RWPE2 (cell line): ENCODE measurements around the gene STX2.

Experiments used
- ATAC-seq: fragments of 200-7000 bp; cut with Tn5 transposase; 3 replicates; pipeline ENCODE4 v1.9.1; 2021; ENCODE audit warnings: low read depth
- DNase-seq: peaks from one replicate; pipeline ENCODE4 v3.0.0-alpha.2; 2020; ENCODE audit warnings: low spot score
- H3K27ac ChIP-seq: fragments of 450-650 bp; 2 replicates; pipeline ENCODE4 v1.5.1; 2017; ENCODE audit warnings: mild to moderate bottlenecking; ENCODE audit not compliant: poor library complexity, severe bottlenecking
- H3K27me3 ChIP-seq: fragments of 250-450 bp; sonication (Bioruptor Pico); 2 replicates; pipeline ENCODE4 v1.5.1; 2021; ENCODE audit warnings: mild to moderate bottlenecking, moderate library complexity; ENCODE audit not compliant: insufficient read depth, poor library complexity, severe bottlenecking
- H3K36me3 ChIP-seq: fragments of 250-450 bp; sonication (Bioruptor Pico); 2 replicates; pipeline ENCODE4 v1.5.1; 2020; ENCODE audit warnings: low read depth, mild to moderate bottlenecking, moderate library complexity
- H3K4me1 ChIP-seq: fragments of 250-450 bp; sonication (Bioruptor Pico); 2 replicates; pipeline ENCODE4 v1.5.1; 2021; ENCODE audit warnings: mild to moderate bottlenecking, moderate library complexity; ENCODE audit not compliant: insufficient read depth, poor library complexity, severe bottlenecking
- H3K4me3 ChIP-seq: fragments of 250-450 bp; sonication (Bioruptor Pico); 2 replicates; pipeline ENCODE4 v1.5.1; 2021; ENCODE audit warnings: mild to moderate bottlenecking, moderate library complexity; ENCODE audit not compliant: severe bottlenecking
- H3K9me3 ChIP-seq: fragments of 250-450 bp; sonication (Bioruptor Pico); 2 replicates; pipeline ENCODE4 v1.5.1; 2021; ENCODE audit warnings: mild to moderate bottlenecking, moderate library complexity; ENCODE audit not compliant: severe bottlenecking
- CTCF ChIP-seq: fragments of 450-650 bp; IDR thresholded peaks from one replicate; pipeline ENCODE4 v1.5.1; 2017; ENCODE audit warnings: mild to moderate bottlenecking, moderate library complexity; ENCODE audit not compliant: poor library complexity, severe bottlenecking

Gene STX2

GRCh38 chr12:130828895-130829294, 10.2 kb downstream of the STX2 start:
- Histone ChIP-seq H3K27me3 (no peaks in the 10 kb centered on the region), H3K4me1 (peaks cover 9% of the 10 kb centered on the region), H3K36me3 (peaks cover 11% of the 10 kb centered on the region; the same call in 1 of the 2 replicates), H3K9me3 (no peaks in the 10 kb centered on the region), H3K4me3 (no peak overlapping the region), H3K27ac (no peak overlapping the region)
- ATAC-seq = no peak
- no peak for DNase-seq
- no peak for TF ChIP-seq CTCF

GRCh38 chr12:130827432-130827831, 11.6 kb downstream of the STX2 start:
- DNase-seq = no peak
- H3K4me1 ChIP-seq = peaks cover 3% of the 10 kb centered on the region
- no peaks in the 10 kb centered on the region for H3K27me3 ChIP-seq
- TF ChIP-seq CTCF = no peak
- no peaks in the 10 kb centered on the region for H3K9me3 ChIP-seq
- H3K27ac ChIP-seq = no peak overlapping the region
- H3K36me3 ChIP-seq = peaks cover 25% of the 10 kb centered on the region; the same call in 1 of the 2 replicates
- no peak for ATAC-seq
- H3K4me3 ChIP-seq = no peak overlapping the region

GRCh38 chr12:130826151-130826801, 12.8 kb downstream of the STX2 start:
- Histone ChIP-seq H3K27ac (no peak overlapping the region), H3K4me1 (peaks cover 3% of the 10 kb centered on the region), H3K36me3 (peaks cover 25% of the 10 kb centered on the region; the same call in 1 of the 2 replicates), H3K27me3 (no peaks in the 10 kb centered on the region), H3K4me3 (no peak overlapping the region), H3K9me3 (no peaks in the 10 kb centered on the region)
- DNase-seq = no peak
- TF ChIP-seq CTCF = peak; percentile 73
- peak; percentile 69; the same call in 2 of the 3 replicates for ATAC-seq

- Histone ChIP-seq H3K36me3 (peaks cover 25% of the 10 kb centered on the region; the same call in 1 of the 2 replicates), H3K4me3 (no peak overlapping the region), H3K27me3 (no peaks in the 10 kb centered on the region), H3K27ac (no peak overlapping the region), H3K4me1 (peaks cover 3% of the 10 kb centered on the region), H3K9me3 (no peaks in the 10 kb centered on the region)
- ATAC-seq (no peak), DNase-seq (no peak)
- no peak for TF ChIP-seq CTCF
Observed at GRCh38 chr12:130825771-130826150, 13.3 kb downstream of the STX2 start.

- H3K9me3 ChIP-seq = no peaks in the 10 kb centered on the region
- no peak for TF ChIP-seq CTCF
- ATAC-seq = no peak
Observed at GRCh38 chr12:130819681-130820080, 19.4 kb downstream of the STX2 start.

More at GRCh38 chr12:130819681-130820080, 19.4 kb downstream of the STX2 start:
- no peak for DNase-seq
- Histone ChIP-seq H3K36me3 (peaks cover 19% of the 10 kb centered on the region), H3K4me1 (no peaks in the 10 kb centered on the region), H3K27ac (no peak overlapping the region), H3K4me3 (no peak overlapping the region), H3K27me3 (no peaks in the 10 kb centered on the region)
